T-cell (primary cell): ENCODE data around the gene BTN3A1. TPM values are rescaled to one million over a fixed set of nuclear protein-coding genes. Genes with fewer than 3 reads are reported as not detected.
"Not testable (repeated sequence)": the region's sequence is repeated elsewhere in the genome, so short reads cannot be mapped to it uniquely, and the experiment has no call there.

Experiments
- ATAC-seq, 4 experiments: fragments of 200-7000 bp in 3 of 4; fragments of 150-1000 bp in 1 of 4; cut with Tn5 transposase; replicated peaks in 1 of 4; 1 replicate in 3 of 4; 2 replicates in 1 of 4; pipeline ENCODE4 v1.10.0; 2021; ENCODE audit warnings: moderate library complexity in 3 of 4, mild to moderate bottlenecking in 2 of 4, moderate number of reproducible peaks in 1 of 4
- CTCF ChIA-PET, 2 donors: fragments of 300-600 bp; sonication (Branson Sonifier 250); formaldehyde crosslinking; loops; one replicate each; lab custom pipeline; 2022; ENCODE audit warnings: antibody characterized with exemption in 2 of 2; lab: Charles Lee
- POLR2A ChIA-PET, 2 donors: fragments of 300-600 bp; sonication (Branson Sonifier 250); formaldehyde crosslinking; loops; one replicate each; lab custom pipeline; 2022; ENCODE audit warnings: antibody characterized with exemption in 2 of 2; lab: Charles Lee
- DNase-seq, 35 experiments: peaks; one replicate each; pipeline versions ENCODE4 v3.0.0 to v3.0.0-alpha.2; 2013 to 2023
- H3K27ac ChIP-seq: one replicate; pipeline ENCODE4 v1.5.1; 2013; ENCODE audit warnings: low read length
- H3K27me3 ChIP-seq, 2 experiments: replicated peaks in 1 of 2; 1 replicate in 1 of 2; 2 replicates in 1 of 2; pipeline versions ENCODE4 v1.6.1 to v1.7.0; 2013; ENCODE audit warnings: low read length in 1 of 2, mixed read lengths in 1 of 2; ENCODE audit not compliant: control insufficient read depth in 2 of 2, insufficient read depth in 2 of 2; ENCODE audit errors: extremely low read depth in 1 of 2
- H3K36me3 ChIP-seq, 2 donors: 1 replicate in 1 of 2; 2 replicates in 1 of 2; pipeline versions ENCODE4 v1.6.1 to v1.7.0; 2013; ENCODE audit warnings: low read length in 1 of 2; ENCODE audit not compliant: control insufficient read depth in 2 of 2, insufficient read depth in 1 of 2; ENCODE audit errors: extremely low read depth in 1 of 2
- H3K4me1 ChIP-seq, 2 experiments: 1 replicate in 1 of 2; 2 replicates in 1 of 2; pipeline versions ENCODE4 v1.6.1 to v1.7.0; 2013; ENCODE audit warnings: low read length in 2 of 2, mixed read lengths in 1 of 2; ENCODE audit not compliant: insufficient read depth in 2 of 2, control insufficient read depth in 1 of 2; ENCODE audit errors: extremely low read depth in 1 of 2
- H3K4me3 ChIP-seq, 2 donors: 1 replicate in 1 of 2; 2 replicates in 1 of 2; pipeline versions ENCODE4 v1.5.1 to v1.7.0; 2013; ENCODE audit warnings: mild to moderate bottlenecking in 2 of 2, low read length in 1 of 2, moderate library complexity in 1 of 2; ENCODE audit not compliant: control insufficient read depth in 1 of 2; ENCODE audit errors: extremely low read depth in 1 of 2
- H3K9me3 ChIP-seq: 2 replicates; pipeline ENCODE4 v1.7.0; 2013
- H3K27ac Mint-ChIP-seq, 2 donors: one replicate each; pipeline ENCODE4 v1.8.0; 2020 to 2021; ENCODE audit warnings: mild to moderate bottlenecking in 2 of 2, mixed read lengths in 2 of 2
- H3K27me3 Mint-ChIP-seq, 2 donors: one replicate each; pipeline ENCODE4 v1.8.0; 2021 to 2022; ENCODE audit warnings: mixed read lengths in 2 of 2
- H3K36me3 Mint-ChIP-seq: one replicate; pipeline ENCODE4 v1.8.0; 2021; ENCODE audit warnings: mixed read lengths
- H3K4me1 Mint-ChIP-seq, 3 donors: one replicate each; pipeline ENCODE4 v1.8.0; 2020 to 2022; ENCODE audit warnings: mixed read lengths in 3 of 3, mild to moderate bottlenecking in 1 of 3
- H3K4me3 Mint-ChIP-seq, 3 donors: one replicate each; pipeline ENCODE4 v1.8.0; 2020 to 2022; ENCODE audit warnings: mild to moderate bottlenecking in 3 of 3, mixed read lengths in 3 of 3, moderate library complexity in 3 of 3
- H3K9me3 Mint-ChIP-seq, 3 donors: one replicate each; pipeline ENCODE4 v1.8.0; 2020 to 2022; ENCODE audit warnings: mixed read lengths in 3 of 3
- WGBS: methylation state at CpG from one replicate; pipeline ENCODE4 v1.1.5; 2013; ENCODE audit warnings: missing lambda C conversion rate; ENCODE audit not compliant: insufficient coverage; 5-methylcytosine and 5-hydroxymethylcytosine counted together
- total RNA-seq, 35 experiments: library from RNA in 6 of 35; stranded (reverse) in 6 of 35; fragments of 120-200 nt in 1 of 35; gene quantifications; one replicate each; pipeline versions ENCODE4 v1.2.1 to v1.2.4 and lab custom pipeline; 2013 to 2026

The BTN3A1 gene
- total RNA-seq, 5 donors from 2014 or later (not counting 1 experiment from before 2014, with no cell fraction given), result 205 to 270 (median 210) TPM

GRCh38 chr6:26418077-26418476, 16.0 kb downstream of the BTN3A1 start:
- H3K9me3 ChIP-seq, H3K27ac ChIP-seq, H3K4me3 ChIP-seq, POLR2A ChIA-PET, H3K27ac Mint-ChIP-seq, H3K27me3 ChIP-seq, ATAC-seq, H3K4me3 Mint-ChIP-seq, DNase-seq, H3K27me3 Mint-ChIP-seq: not testable (repeated sequence)
- peaks cover 4 to 18% of the 10 kb centered on the region in 2 experiments for H3K4me1 ChIP-seq
- CTCF ChIA-PET, result interaction anchor here (0.6 kb wide), 2 partner anchors 65 to 93 kb away, joined by 3 to 10 read pairs; no protein-coding TSS in a partner anchor
- H3K36me3 Mint-ChIP-seq, result peaks cover 33% of the 10 kb centered on the region
- H3K36me3 ChIP-seq, result peaks cover 0 to 10% of the 10 kb centered on the region in 2 donors
- H3K9me3 Mint-ChIP-seq, result peaks cover 0 to 11% (median 9%) of the 10 kb centered on the region in 3 donors
- peaks cover 11 to 14% (median 12%) of the 10 kb centered on the region in 3 donors for H3K4me1 Mint-ChIP-seq
- 96% methylated on average over 2 of the region's 2 CpGs for WGBS

- H3K4me3 ChIP-seq, H3K4me3 Mint-ChIP-seq, H3K9me3 ChIP-seq, DNase-seq, H3K27ac ChIP-seq, H3K36me3 ChIP-seq, POLR2A ChIA-PET, ATAC-seq, H3K27me3 ChIP-seq, H3K27me3 Mint-ChIP-seq: not testable (repeated sequence)
- Mint-ChIP-seq H3K27ac (peak overlapping the region in 1 of 2 donors; percentile 29), H3K9me3 (peaks cover 0 to 11% (median 9%) of the 10 kb centered on the region in 3 donors), H3K4me1 (peaks cover 6 to 13% (median 12%) of the 10 kb centered on the region in 3 donors), H3K36me3 (peaks cover 26% of the 10 kb centered on the region)
- 93% methylated on average over 2 of the region's 3 CpGs for WGBS
- H3K4me1 ChIP-seq, result peaks cover 4 to 18% of the 10 kb centered on the region in 2 experiments
- CTCF ChIA-PET, result interaction anchor here (0.6 kb wide), 2 partner anchors 65 to 92 kb away, joined by 3 to 10 read pairs; no protein-coding TSS in a partner anchor
These were observed 16.7 kb downstream of the BTN3A1 start for GRCh38 chr6:26418795-26419194.

GRCh38 chr6:26420688-26421171, 18.7 kb downstream of the BTN3A1 start:
- no peak overlapping the region for H3K27ac Mint-ChIP-seq
- no peaks in the 10 kb centered on the region for H3K27me3 ChIP-seq
- H3K27ac ChIP-seq, result peak overlapping the region; percentile 72
- H3K27me3 Mint-ChIP-seq, result peaks cover 0 to 3% of the 10 kb centered on the region in 2 donors
- H3K36me3 Mint-ChIP-seq, result peaks cover 12% of the 10 kb centered on the region
- ATAC-seq (peak; percentile 44 to 50 (median 47)), DNase-seq (peak in 20 of 35 experiments; percentile 4 to 71 (median 18))
- peaks cover 4 to 18% of the 10 kb centered on the region in 2 experiments for H3K4me1 ChIP-seq
- H3K9me3 Mint-ChIP-seq, result peaks cover 0 to 11% (median 9%) of the 10 kb centered on the region in 3 donors
- H3K4me3 ChIP-seq, result peak overlapping the region; percentile 96
- H3K4me3 Mint-ChIP-seq, result no peak overlapping the region
- WGBS, result 83% methylated on average over 1 of the region's 4 CpGs
- H3K36me3 ChIP-seq, result peaks cover 0 to 2% of the 10 kb centered on the region in 2 donors
- POLR2A ChIA-PET, result no interaction called here
- H3K4me1 Mint-ChIP-seq, result peaks cover 2 to 8% (median 4%) of the 10 kb centered on the region in 3 donors
- no peaks in the 10 kb centered on the region for H3K9me3 ChIP-seq
- CTCF ChIA-PET, result interaction anchor here in 1 of 2 donors (1.1 kb wide), 1 partner anchor 54 kb away, joined by 3 read pairs; no protein-coding TSS in a partner anchor

- peaks cover 0 to 8% (median 4%) of the 10 kb centered on the region in 3 donors for H3K4me1 Mint-ChIP-seq
- H3K36me3 Mint-ChIP-seq, result peaks cover 4% of the 10 kb centered on the region
- Histone ChIP-seq H3K27ac (peak overlapping the region; percentile 72), H3K9me3 (no peaks in the 10 kb centered on the region), H3K4me1 (peaks cover 4 to 18% of the 10 kb centered on the region in 2 experiments), H3K36me3 (peaks cover 0 to under 1% of the 10 kb centered on the region in 2 donors), H3K4me3 (peak overlapping the region; percentile 96), H3K27me3 (no peaks in the 10 kb centered on the region)
- peak overlapping the region in 1 of 2 donors; percentile 62 for H3K27ac Mint-ChIP-seq
- DNase-seq, result peak in 34 of 35 experiments; percentile 5 to 81 (median 28)
- WGBS, result 0% methylated on average over 21 of the region's 31 CpGs
- H3K4me3 Mint-ChIP-seq, result no peak overlapping the region
- peak; percentile 92 to 99 (median 92) for ATAC-seq
- ChIA-PET POLR2A (no interaction called here), CTCF (interaction anchor here in 1 of 2 donors (1.1 kb wide), 1 partner anchor 53 kb away, joined by 3 read pairs; no protein-coding TSS in a partner anchor)
- H3K9me3 Mint-ChIP-seq, result peaks cover 0 to 9% (median 9%) of the 10 kb centered on the region in 3 donors
- H3K27me3 Mint-ChIP-seq, result peaks cover 0 to 3% of the 10 kb centered on the region in 2 donors
These were observed 19.4 kb downstream of the BTN3A1 start for GRCh38 chr6:26421259-26422144.

GRCh38 chr6:26422329-26422728, 20.3 kb downstream of the BTN3A1 start:
- H3K36me3 Mint-ChIP-seq, result peaks cover 7% of the 10 kb centered on the region
- Histone ChIP-seq H3K36me3 (peaks cover 0 to 3% of the 10 kb centered on the region in 2 donors), H3K27ac (no peak overlapping the region), H3K4me3 (no peak overlapping the region), H3K27me3 (no peaks in the 10 kb centered on the region), H3K9me3 (no peaks in the 10 kb centered on the region), H3K4me1 (peaks cover 4 to 18% of the 10 kb centered on the region in 2 experiments)
- peaks cover 0 to 3% of the 10 kb centered on the region in 2 donors for H3K27me3 Mint-ChIP-seq
- 100% methylated on average over 2 of the region's 3 CpGs for WGBS
- H3K27ac Mint-ChIP-seq, result no peak overlapping the region
- no peak for DNase-seq
- peaks cover 0 to 4% (median 3%) of the 10 kb centered on the region in 3 donors for H3K9me3 Mint-ChIP-seq
- ATAC-seq, result no peak
- ChIA-PET CTCF (no interaction called here), POLR2A (no interaction called here)
- peak overlapping the region in 1 of 3 donors; percentile 25 for H3K4me3 Mint-ChIP-seq
- peaks cover 0 to 8% (median 4%) of the 10 kb centered on the region in 3 donors for H3K4me1 Mint-ChIP-seq
